GM23248 (cell line): ENCODE data around the gene SF3A2. TPM values are rescaled to one million over a fixed set of nuclear protein-coding genes. Genes with fewer than 3 reads are reported as not detected.

Experiments used
- DNase-seq: peaks from one replicate; pipeline ENCODE4 v3.0.0-alpha.2; 2015
- H2AFZ ChIP-seq: fragments of 200-600 bp; sonication (generic); 2 replicates; pipeline ENCODE4 v1.6.1; 2016; ENCODE audit warnings: antibody characterized with exemption
- H3F3A ChIP-seq: fragments of 200-600 bp; sonication (generic); 2 replicates; pipeline ENCODE4 v1.6.1; 2016; ENCODE audit warnings: mild to moderate bottlenecking, antibody characterized with exemption, mixed run types; ENCODE audit not compliant: insufficient read depth
- H3K27ac ChIP-seq: fragments of 200-600 bp; sonication (generic); 2 replicates; pipeline ENCODE4 v1.5.1; 2016; ENCODE audit warnings: mild to moderate bottlenecking
- H3K27me3 ChIP-seq: fragments of 200-600 bp; sonication (generic); replicated peaks from 2 replicates; pipeline ENCODE4 v1.6.1; 2016; ENCODE audit warnings: mild to moderate bottlenecking; ENCODE audit not compliant: insufficient read depth
- H3K36me3 ChIP-seq: fragments of 200-600 bp; sonication (generic); 2 replicates; pipeline ENCODE4 v1.6.1; 2016; ENCODE audit warnings: low read depth, mild to moderate bottlenecking
- H3K4me1 ChIP-seq: fragments of 200-600 bp; sonication (generic); 2 replicates; pipeline ENCODE4 v1.6.1; 2016; ENCODE audit warnings: mild to moderate bottlenecking; ENCODE audit not compliant: insufficient read depth
- H3K4me2 ChIP-seq: fragments of 200-600 bp; sonication (generic); one replicate; pipeline ENCODE4 v1.6.1; 2016; ENCODE audit warnings: mild to moderate bottlenecking; ENCODE audit not compliant: unreplicated experiment
- H3K4me3 ChIP-seq: fragments of 200-600 bp; sonication (generic); 2 replicates; pipeline ENCODE4 v1.5.1; 2016; ENCODE audit warnings: mild to moderate bottlenecking
- H3K79me2 ChIP-seq: fragments of 200-600 bp; sonication (generic); 2 replicates; pipeline ENCODE4 v1.6.1; 2016; ENCODE audit warnings: mild to moderate bottlenecking; ENCODE audit not compliant: insufficient read depth
- H3K9ac ChIP-seq: fragments of 200-600 bp; sonication (generic); 2 replicates; pipeline ENCODE4 v1.6.1; 2016; ENCODE audit warnings: mild to moderate bottlenecking
- H3K9me2 ChIP-seq: fragments of 200-600 bp; sonication (generic); 2 replicates; pipeline ENCODE4 v1.6.1; 2016; ENCODE audit warnings: mixed run types, mild to moderate bottlenecking, moderate library complexity; ENCODE audit not compliant: insufficient read depth
- H3K9me3 ChIP-seq: fragments of 200-600 bp; sonication (generic); one replicate; pipeline ENCODE4 v1.6.1; 2017; ENCODE audit warnings: low read depth
- H4K20me1 ChIP-seq: fragments of 200-600 bp; sonication (generic); 2 replicates; pipeline ENCODE4 v1.6.0; 2016; ENCODE audit not compliant: insufficient read depth
- EZH2 ChIP-seq: fragments of 200-600 bp; sonication (generic); IDR thresholded peaks from 2 replicates; pipeline ENCODE4 v1.6.1; 2018; ENCODE audit warnings: antibody characterized with exemption, mild to moderate bottlenecking; ENCODE audit not compliant: insufficient read depth, poor library complexity, severe bottlenecking
- EZH2phosphoT487 ChIP-seq: fragments of 200-600 bp; sonication (generic); IDR thresholded peaks from 2 replicates; pipeline ENCODE4 v1.6.1; 2018; ENCODE audit warnings: antibody characterized with exemption, moderate library complexity, mild to moderate bottlenecking, low read depth; ENCODE audit not compliant: insufficient read depth
- WGBS, 2 experiments: methylation state at CpG; one replicate each; pipeline ENCODE4 v1.1.6; 2015 to 2017; ENCODE audit warnings: low lambda C conversion rate in 2 of 2, low coverage in 1 of 2; ENCODE audit errors: missing lambda C conversion rate in 2 of 2; 5-methylcytosine and 5-hydroxymethylcytosine counted together
- in situ Hi-C: fragments of 300-500 bp; cut with MboI; formaldehyde crosslinking; loops from 2 replicates; pipeline ENCODE4 v1.15.0; 2020
- polyA plus RNA-seq: library from polyadenylated mRNA; unstranded; fragments of >200 nt; fragmentation: Nextera tagmentation; extraction: Ambion mirVana; gene quantifications from 2 replicates; pipeline ENCODE4 v1.2.1, GENCODE V29; 2016
- total RNA-seq: library from RNA; depleted of rRNA; stranded (reverse); fragments of >200 nt; shearing (Covaris generic); gene quantifications from 2 replicates; pipeline ENCODE4 v1.2.3, GENCODE V29; 2014

Gene SF3A2
- total and polyA plus RNA-seq, 2 experiments from 2014 or later, result 16.8 to 26.7 TPM

GRCh38 chr19:2244486-2244885 lies 7.9 kb downstream of the SF3A2 start:
- Histone ChIP-seq H3F3A (peaks cover under 1% of the 10 kb centered on the region; the same call in 1 of the 2 replicates), H3K36me3 (peaks cover 20% of the 10 kb centered on the region; the same call in 1 of the 2 replicates), H3K4me2 (no peak overlapping the region), H3K27me3 (no peaks in the 10 kb centered on the region), H3K4me3 (no peak overlapping the region), H3K9me2 (no peaks in the 10 kb centered on the region), H3K9ac (no peak overlapping the region), H3K79me2 (peaks cover 69% of the 10 kb centered on the region), H2AFZ (no peak overlapping the region), H3K9me3 (no peaks in the 10 kb centered on the region), H3K27ac (no peak overlapping the region), H4K20me1 (0 out of 2 replicates have a peak, but pooled peaks cover 6% of the 10 kb centered on the region), H3K4me1 (peaks cover 14% of the 10 kb centered on the region)
- 91 to 92% methylated on average over 19 to 21 of the region's 21 CpGs for WGBS, 2 experiments
- in situ Hi-C loops, result no loop called here
- DNase-seq, result no peak
- TF ChIP-seq EZH2phosphoT487, result no peak
- no peak for TF ChIP-seq EZH2

- 0 out of 2 replicates have a peak, but pooled peaks cover 6% of the 10 kb centered on the region for H4K20me1 ChIP-seq
- H3K9me3 ChIP-seq, result no peaks in the 10 kb centered on the region
- H3K4me1 ChIP-seq, result peaks cover 12% of the 10 kb centered on the region
These were observed 8.6 kb downstream of the SF3A2 start for GRCh38 chr19:2245273-2245672.

GRCh38 chr19:2246014-2246620 lies 9.5 kb downstream of the SF3A2 start:
- Histone ChIP-seq H3K4me1 (peaks cover 3% of the 10 kb centered on the region; the same call in 1 of the 2 replicates), H3K36me3 (peaks cover 20% of the 10 kb centered on the region; the same call in 1 of the 2 replicates), H3K9ac (no peak overlapping the region), H3K27ac (no peak overlapping the region), H3K9me2 (no peaks in the 10 kb centered on the region), H4K20me1 (0 out of 2 replicates have a peak, but pooled peaks cover 2% of the 10 kb centered on the region), H3K9me3 (no peaks in the 10 kb centered on the region), H3F3A (no peaks in the 10 kb centered on the region; the same call in 1 of the 2 replicates), H3K4me3 (no peak overlapping the region), H3K79me2 (peaks cover 53% of the 10 kb centered on the region), H3K27me3 (peaks cover 8% of the 10 kb centered on the region), H3K4me2 (no peak overlapping the region), H2AFZ (no peak overlapping the region)
- WGBS, 2 experiments, result 92% methylated on average over 24 of the region's 25 CpGs
- no peak for TF ChIP-seq EZH2
- no peak for TF ChIP-seq EZH2phosphoT487
- in situ Hi-C loops, result no loop called here
- DNase-seq, result no peak

More at GRCh38 chr19:2245273-2245672, 8.6 kb downstream of the SF3A2 start:
- DNase-seq, result no peak
- no peak overlapping the region for H2AFZ ChIP-seq
- in situ Hi-C loops, result no loop called here
- no peak overlapping the region for H3K4me3 ChIP-seq
- H3K27me3 ChIP-seq, result peaks cover 5% of the 10 kb centered on the region
- H3K9ac ChIP-seq, result no peak overlapping the region
- peaks cover 61% of the 10 kb centered on the region for H3K79me2 ChIP-seq
- no peaks in the 10 kb centered on the region for H3K9me2 ChIP-seq
- H3K27ac ChIP-seq, result no peak overlapping the region
- TF ChIP-seq EZH2phosphoT487 (no peak), EZH2 (no peak)
- H3K36me3 ChIP-seq, result peaks cover 20% of the 10 kb centered on the region; the same call in 1 of the 2 replicates
- WGBS, 2 experiments, result 98 to 100% methylated on average over 15 of the region's 15 CpGs
- no peak overlapping the region for H3K4me2 ChIP-seq
- no peaks in the 10 kb centered on the region; the same call in 1 of the 2 replicates for H3F3A ChIP-seq

- H3K4me1 ChIP-seq, result no peaks in the 10 kb centered on the region
- no peak for TF ChIP-seq EZH2phosphoT487
- no peak for TF ChIP-seq EZH2
- 83 to 85% methylated on average over 24 to 26 of the region's 26 CpGs for WGBS, 2 experiments
These were observed 10.3 kb downstream of the SF3A2 start for GRCh38 chr19:2246801-2247361.

More at GRCh38 chr19:2246801-2247361, 10.3 kb downstream of the SF3A2 start:
- peaks cover 13% of the 10 kb centered on the region for H3K27me3 ChIP-seq
- no peaks in the 10 kb centered on the region for H3K9me2 ChIP-seq
- peaks cover 20% of the 10 kb centered on the region; the same call in 1 of the 2 replicates for H3K36me3 ChIP-seq
- no peak overlapping the region for H2AFZ ChIP-seq
- 0 out of 2 replicates have a peak, but pooled peaks cover 2% of the 10 kb centered on the region for H4K20me1 ChIP-seq
- no peaks in the 10 kb centered on the region for H3K9me3 ChIP-seq
- no peak overlapping the region for H3K27ac ChIP-seq
- no peaks in the 10 kb centered on the region; the same call in 1 of the 2 replicates for H3F3A ChIP-seq
- H3K4me2 ChIP-seq, result no peak overlapping the region
- peaks cover 45% of the 10 kb centered on the region for H3K79me2 ChIP-seq
- H3K4me3 ChIP-seq, result no peak overlapping the region
- no peak overlapping the region for H3K9ac ChIP-seq
- peak; percentile 53 for DNase-seq
- in situ Hi-C loops, result no loop called here
